GM11168 (cell line): ENCODE measurements around the gene DPYSL3.
"Not testable (repeated sequence)": the region's sequence is repeated elsewhere in the genome, so short reads cannot be mapped to it uniquely, and the experiment has no call there.

Source experiments
- in situ Hi-C: fragments of 300-500 bp; cut with MboI; formaldehyde crosslinking; loops from one replicate; pipeline ENCODE4 v1.12.0; 2022; ENCODE audit warnings: low sequenced_read_pairs; ENCODE audit not compliant: unreplicated experiment

DPYSL3 gene

DNA sequence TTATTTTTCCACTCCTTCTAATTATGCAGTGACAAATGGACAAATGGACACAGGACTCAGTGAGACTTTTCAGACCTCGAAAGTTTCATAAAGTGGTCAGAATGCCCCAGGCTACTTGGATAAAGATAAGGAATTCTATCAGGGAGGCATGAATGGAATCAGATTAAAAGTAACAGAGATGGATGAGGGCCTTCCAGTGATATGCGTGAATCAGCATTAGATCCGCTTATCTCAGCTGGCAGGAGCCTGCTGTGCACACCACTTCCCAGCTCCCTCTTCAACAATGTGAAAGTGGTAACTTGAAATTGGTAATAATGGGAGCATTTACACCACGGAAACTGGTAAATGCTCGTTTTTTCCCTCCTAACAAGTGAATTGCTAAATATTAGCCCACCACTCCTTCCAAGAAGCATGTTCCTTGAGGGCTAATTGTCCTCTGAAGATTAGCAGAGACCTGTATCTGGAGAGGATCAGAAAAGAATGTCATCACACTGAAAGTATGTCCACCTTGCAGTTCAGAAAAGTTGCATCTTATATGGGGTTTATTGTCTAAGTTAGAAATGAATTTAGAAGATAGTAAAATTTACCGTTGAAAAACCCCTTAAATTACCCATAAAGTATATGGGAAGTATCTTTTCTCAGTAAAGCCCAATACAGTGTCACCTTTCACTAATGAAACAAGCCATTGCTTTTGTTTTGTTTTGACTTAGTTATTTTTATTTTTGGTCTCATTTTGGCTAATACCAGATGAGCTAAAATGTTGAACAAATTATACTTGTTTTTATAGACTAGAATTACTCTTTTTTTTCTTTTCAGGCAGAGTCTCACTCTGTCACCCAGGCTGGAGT, 125.3 kb downstream of the DPYSL3 start:
- in situ Hi-C loops, result no loop called here

GRCh38 chr5:147382776-147383175, 127.1 kb downstream of the DPYSL3 start:
- in situ Hi-C loops, result no loop called here

DNA sequence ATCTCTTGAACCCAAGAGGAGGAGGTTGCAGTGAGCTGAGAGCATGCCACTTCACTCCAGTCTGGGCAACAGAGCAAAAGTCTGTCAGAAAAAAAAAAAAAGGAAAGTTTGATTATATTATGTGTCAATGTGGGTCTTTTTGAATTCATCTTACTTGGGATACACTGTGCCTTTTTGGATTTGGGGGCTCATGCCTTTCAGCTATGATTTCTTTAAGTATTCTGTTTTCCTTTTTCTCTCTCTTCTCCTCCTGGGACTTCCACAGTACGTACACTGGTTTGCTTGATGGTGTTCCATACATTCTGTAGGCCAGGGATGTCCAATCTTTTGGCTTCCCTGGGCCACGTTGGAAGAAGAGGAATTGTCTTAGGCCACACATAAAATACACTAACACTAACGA, 128.3 kb downstream of the DPYSL3 start:
- in situ Hi-C loops, result no loop called here

- in situ Hi-C loops, result no loop called here
Observed at GRCh38 chr5:147377682-147378081, 132.2 kb downstream of the DPYSL3 start.

GRCh38 chr5:147375151-147375550, 134.7 kb downstream of the DPYSL3 start:
- in situ Hi-C loops, result no loop called here

DNA sequence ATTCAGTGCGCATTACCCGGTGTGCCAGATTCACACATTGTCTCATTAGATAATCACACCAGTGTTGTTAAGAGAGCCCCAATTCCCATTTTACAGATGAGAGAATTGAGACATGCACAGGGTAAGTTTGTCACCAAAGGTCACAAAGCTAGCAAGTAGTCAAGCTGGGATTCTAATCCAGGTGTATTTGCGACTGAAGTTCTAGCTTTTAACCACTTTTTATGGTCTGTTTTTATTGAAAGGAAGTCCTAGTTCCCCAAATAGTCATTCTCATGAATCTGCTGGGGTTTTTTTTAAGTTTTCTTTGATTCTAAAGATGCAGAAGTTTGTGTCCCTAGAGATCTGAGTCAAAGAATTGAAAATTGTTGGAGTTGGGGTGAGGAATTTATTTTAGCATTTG, 136.5 kb downstream of the DPYSL3 start:
- in situ Hi-C loops, result no loop called here

- in situ Hi-C loops, result no loop called here
Observed at GRCh38 chr5:147372191-147372590, 137.7 kb downstream of the DPYSL3 start.

DNA sequence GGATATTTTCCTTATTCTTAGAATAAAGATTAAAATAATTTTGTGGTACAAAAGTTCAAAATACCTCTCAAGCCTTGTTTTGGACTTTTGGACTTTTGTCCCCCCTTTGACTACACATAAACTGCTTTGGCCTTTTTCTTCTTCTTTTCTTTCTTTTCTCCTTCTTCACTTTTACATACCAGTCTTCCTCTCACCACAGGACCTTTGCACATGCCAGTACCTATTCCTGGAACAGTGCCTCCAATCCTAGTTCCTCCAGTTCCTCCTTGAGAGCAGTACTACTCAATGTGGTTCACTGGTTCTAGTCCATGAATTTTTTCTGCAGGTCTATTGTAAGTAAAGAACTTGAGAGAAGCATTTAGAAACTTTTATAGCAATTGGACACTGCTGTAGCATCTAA, 138.6 kb downstream of the DPYSL3 start:
- in situ Hi-C loops, result no loop called here

DNA sequence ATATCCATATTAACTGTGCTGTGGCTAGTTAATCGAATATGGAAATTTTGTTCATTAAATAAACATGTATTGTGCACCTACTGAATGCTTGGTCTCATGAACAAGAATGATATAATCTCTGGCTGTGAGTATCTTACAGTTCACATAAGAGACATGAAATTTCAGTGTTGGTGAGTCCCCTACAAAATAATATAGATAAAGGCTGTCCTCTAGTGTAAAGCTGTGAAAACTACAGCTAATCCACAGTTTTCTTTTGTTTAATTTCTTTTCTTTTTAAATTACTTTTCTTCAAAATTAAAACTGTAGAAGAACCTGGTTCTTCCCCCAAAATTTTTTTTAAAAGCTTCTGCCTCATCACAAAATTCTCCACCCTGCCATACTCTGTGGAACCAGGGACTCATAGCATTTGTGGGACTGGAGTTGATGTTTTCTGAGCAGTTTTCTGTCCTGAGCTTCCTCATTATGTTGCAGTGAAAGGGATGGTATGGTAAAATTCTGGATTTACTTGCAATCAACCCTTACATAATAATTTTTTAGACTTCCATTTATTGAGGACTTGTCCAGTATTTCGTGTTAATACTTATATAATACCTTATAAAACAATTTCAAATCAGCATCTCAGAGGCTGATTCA, 140.0 kb downstream of the DPYSL3 start:
- in situ Hi-C loops, result no loop called here

DNA sequence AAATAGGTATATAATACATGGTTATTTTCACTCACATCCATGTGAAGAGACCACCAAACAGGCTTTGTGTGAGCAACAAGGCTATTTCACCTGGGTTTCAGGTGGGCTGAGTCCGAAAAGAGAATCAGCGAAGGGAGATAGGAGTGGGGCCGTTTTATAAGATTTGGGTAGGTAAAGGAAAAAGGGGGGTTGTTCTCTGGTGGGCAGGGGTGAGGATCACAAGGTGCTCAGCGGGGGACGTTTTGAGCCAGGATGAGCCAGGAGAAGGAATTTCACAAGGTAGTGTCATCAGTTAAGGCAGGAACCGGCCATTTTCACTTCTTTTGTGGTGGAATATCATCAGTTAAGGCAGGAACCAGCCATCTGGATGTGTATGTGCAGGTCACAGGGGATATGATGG, 142.5 kb downstream of the DPYSL3 start:
- in situ Hi-C loops, result not testable (repeated sequence)

DNA sequence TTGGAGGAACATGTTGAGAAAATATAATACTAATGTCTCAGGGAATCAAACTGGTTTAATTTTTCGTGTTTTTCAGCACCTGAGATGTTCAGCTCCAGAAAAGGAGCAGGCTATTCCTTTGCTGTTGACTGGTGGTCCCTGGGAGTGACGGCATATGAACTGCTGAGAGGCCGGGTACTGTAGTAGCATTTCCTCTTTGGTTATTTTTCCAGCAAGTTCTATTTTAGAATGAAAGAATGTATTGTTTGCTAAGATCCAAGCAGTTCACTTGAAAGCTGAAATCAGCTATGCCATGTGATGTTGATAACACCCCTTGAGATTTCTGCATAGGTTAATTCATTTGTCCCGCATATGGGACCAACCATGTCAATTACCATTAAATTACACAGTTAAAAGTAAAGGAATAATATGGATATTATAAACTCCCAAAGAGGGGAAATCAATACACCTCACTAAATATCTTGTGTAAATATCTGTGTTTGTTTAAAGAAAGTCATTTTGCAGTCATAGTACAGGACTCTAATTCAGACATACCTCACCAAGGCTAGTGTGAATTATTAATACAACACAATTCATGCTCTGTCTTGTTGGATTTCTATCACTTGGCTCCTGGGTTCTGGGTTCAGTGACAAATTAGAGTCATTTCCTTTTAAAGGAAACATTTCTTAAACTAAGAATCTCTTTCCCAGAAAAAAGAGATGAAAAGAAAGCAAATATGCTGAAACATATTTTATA, 148.3 kb downstream of the DPYSL3 start:
- in situ Hi-C loops, result no loop called here

- in situ Hi-C loops, result no loop called here
Observed at GRCh38 chr5:147360816-147361215, 149.1 kb downstream of the DPYSL3 start.

- in situ Hi-C loops, result no loop called here
Observed at GRCh38 chr5:147359581-147359980, 150.3 kb downstream of the DPYSL3 start.

GRCh38 chr5:147359101-147359500, 150.8 kb downstream of the DPYSL3 start:
- in situ Hi-C loops, result no loop called here

GRCh38 chr5:147349241-147349640, 160.6 kb downstream of the DPYSL3 start:
- in situ Hi-C loops, result no loop called here

DNA sequence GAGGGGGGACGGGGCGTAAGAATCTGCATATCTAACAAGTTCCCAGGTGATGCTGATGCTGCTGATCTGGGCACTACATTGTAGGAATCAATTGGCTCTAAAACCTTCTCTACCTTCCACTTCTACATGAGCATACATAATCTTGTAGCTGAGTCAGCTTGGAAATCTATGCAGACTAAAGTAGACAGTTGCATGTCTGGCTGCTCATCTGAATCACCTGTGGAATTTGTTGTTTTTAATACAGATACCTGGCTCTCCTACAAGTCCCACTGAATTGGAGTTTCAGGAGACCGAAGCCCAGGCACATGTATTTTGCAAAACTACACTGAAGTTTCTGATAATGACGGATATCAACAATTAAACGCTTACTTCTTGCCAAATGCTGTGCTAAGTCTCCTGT, 161.4 kb downstream of the DPYSL3 start:
- in situ Hi-C loops, result no loop called here

- in situ Hi-C loops, result no loop called here
Observed at GRCh38 chr5:147348046-147348445, 161.8 kb downstream of the DPYSL3 start.

GRCh38 chr5:147346006-147346561, 163.8 kb downstream of the DPYSL3 start:
- in situ Hi-C loops, result no loop called here

DNA sequence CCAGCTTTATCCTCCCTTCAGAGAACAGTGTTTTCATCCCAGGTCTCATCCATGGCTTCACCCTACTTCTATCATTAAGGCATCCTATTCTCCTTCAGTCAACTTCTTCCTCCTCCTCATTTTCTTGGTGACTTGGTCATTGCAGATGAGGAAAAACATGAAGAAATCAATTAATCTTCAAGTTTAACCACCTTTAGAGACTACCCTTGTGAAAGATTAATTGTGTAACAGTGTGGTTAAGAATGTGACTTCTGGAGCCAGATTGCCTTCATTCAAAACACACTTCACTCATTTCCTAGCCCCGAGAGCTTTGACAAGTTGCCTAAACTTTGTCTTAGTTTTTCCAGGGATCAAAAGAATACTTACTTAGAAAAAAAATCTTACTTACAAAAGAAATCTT, 165.0 kb downstream of the DPYSL3 start:
- in situ Hi-C loops, result no loop called here

DNA sequence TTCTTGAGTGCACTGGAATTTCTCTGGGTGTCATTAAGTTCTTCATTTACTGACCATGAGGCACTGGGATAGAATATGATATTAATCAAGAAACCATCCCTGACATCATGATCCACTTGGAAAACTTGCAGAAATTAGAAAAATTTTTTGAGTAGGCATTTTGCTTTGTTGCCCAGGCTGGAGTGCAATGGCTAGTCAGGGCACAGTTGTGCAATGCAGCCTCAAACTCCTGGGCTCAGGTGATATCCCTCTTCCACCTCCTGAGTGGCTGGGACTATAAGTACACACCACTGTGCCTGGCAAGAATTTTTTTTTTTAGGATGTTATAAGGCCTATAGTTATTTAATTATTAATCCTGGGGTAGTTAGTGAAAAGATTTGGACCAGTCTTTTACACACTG, 168.5 kb downstream of the DPYSL3 start:
- in situ Hi-C loops, result no loop called here

DNA sequence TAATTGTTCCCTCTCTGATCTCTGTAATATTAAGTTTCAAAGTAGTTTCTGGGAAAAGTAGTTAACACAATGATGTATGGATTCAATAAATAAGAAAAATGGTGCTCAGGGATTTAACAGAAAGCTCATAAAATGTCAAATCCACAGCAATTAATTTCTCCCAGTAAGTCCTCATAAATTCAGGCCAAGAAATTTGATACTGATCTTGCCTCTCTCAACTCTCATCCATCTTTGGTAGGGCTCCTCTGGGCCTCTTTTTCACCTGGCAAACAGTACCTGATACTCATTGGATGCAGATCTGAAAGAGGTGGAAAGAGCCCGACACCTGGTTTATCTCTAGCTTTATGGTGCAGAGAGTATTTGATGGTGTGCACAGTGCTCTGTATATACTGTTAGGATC, 168.9 kb downstream of the DPYSL3 start:
- in situ Hi-C loops, result no loop called here
